K562 (cell line): ENCODE measurements around the gene IL17REL. TPM values are rescaled to one million over a fixed set of nuclear protein-coding genes. Genes with fewer than 3 reads are reported as not detected.

Source experiments
- ATAC-seq: fragments of 200-7000 bp; cut with Tn5 transposase; 3 replicates; pipeline ENCODE4 v1.9.1; 2020; ENCODE audit warnings: moderate library complexity
- BruUV-seq: library from RNA; stranded (reverse); fragments of 400-500 nt; replicated peaks from 2 replicates; lab custom pipeline; 2021; lab: Mats Ljungman, UMichigan
- CTCF ChIA-PET: fragments of 300-600 bp; formaldehyde crosslinking; extraction: SDS; loops from one replicate; lab custom pipeline; 2021; ENCODE audit warnings: low intra/inter-chr PET ratio; lab: Yijun Ruan, JAX
- POLR2A ChIA-PET: fragments of 300-600, 350-650 bp; sonication (Branson Sonifier 250); formaldehyde crosslinking; extraction: SDS; loops from one replicate; lab custom pipeline; 2021; ENCODE audit warnings: antibody characterized with exemption, inconsistent platforms; lab: Yijun Ruan, JAX
- DNase-seq, 4 experiments: peaks; one replicate each; pipeline versions ENCODE4 v3.0.0 to v3.0.0-alpha.2; 2011 to 2018; ENCODE audit warnings: low spot score in 3 of 4, mixed read lengths in 3 of 4; ENCODE audit errors: extremely low read depth in 1 of 4
- FAIRE-seq: peaks from 2 replicates; lab custom pipeline; 2011; peaks lifted over from hg19 to GRCh38; lab: Jason Lieb, UNC
- H2AFZ ChIP-seq: 2 replicates; pipeline ENCODE4 v1.6.0; 2011; ENCODE audit warnings: low read depth, low read length, control low read depth, inconsistent platforms
- H3K27ac ChIP-seq: fragments of 200-600 bp; 3 replicates; pipeline ENCODE4 v1.8.0; 2011; ENCODE audit warnings: low read depth, mild to moderate bottlenecking, control low read depth, inconsistent platforms, low read length, moderate library complexity, mixed read lengths; ENCODE audit errors: extremely low read depth
- H3K27me3 ChIP-seq, 2 experiments: fragments of 300-600 bp in 1 of 2; 2 replicates in 1 of 2; 3 replicates in 1 of 2; pipeline versions ENCODE4 v1.6.0 to v1.8.0; 2011; ENCODE audit warnings: inconsistent platforms in 2 of 2, low read length in 2 of 2, mild to moderate bottlenecking in 1 of 2, mixed read lengths in 1 of 2, moderate library complexity in 1 of 2; ENCODE audit not compliant: control insufficient read depth in 2 of 2, insufficient read depth in 2 of 2
- H3K36me3 ChIP-seq: fragments of 300-600 bp; 3 replicates; pipeline ENCODE4 v1.8.0; 2011; ENCODE audit warnings: mild to moderate bottlenecking, low read length, inconsistent platforms; ENCODE audit not compliant: control insufficient read depth, insufficient read depth
- H3K4me1 ChIP-seq, 2 experiments: fragments of 200-600 bp in 1 of 2; replicated peaks in 1 of 2; 2 replicates in 1 of 2; 3 replicates in 1 of 2; pipeline versions ENCODE4 v1.5.1 to v1.8.0; 2011; ENCODE audit warnings: inconsistent platforms in 2 of 2, low read length in 2 of 2, mild to moderate bottlenecking in 1 of 2, mixed read lengths in 1 of 2, moderate library complexity in 1 of 2; ENCODE audit not compliant: control insufficient read depth in 2 of 2, insufficient read depth in 2 of 2
- H3K4me2 ChIP-seq: 2 replicates; pipeline ENCODE4 v1.6.1; 2011; ENCODE audit warnings: low read length, control low read depth, inconsistent platforms, mixed read lengths; ENCODE audit not compliant: insufficient read depth
- H3K4me3 ChIP-seq: fragments of 200-600 bp; sonication (generic), shearing (Covaris generic); 2 replicates; pipeline ENCODE4 v1.5.1; 2016; ENCODE audit warnings: control low read depth, inconsistent platforms
- H3K79me2 ChIP-seq: fragments of 200-600 bp; 3 replicates; pipeline ENCODE4 v1.8.0; 2011; ENCODE audit warnings: low read length, inconsistent platforms; ENCODE audit not compliant: control insufficient read depth, insufficient read depth
- H3K9ac ChIP-seq, 2 experiments: 2 replicates each; pipeline versions ENCODE4 v1.6.0 to v1.6.1; 2011; ENCODE audit warnings: low read depth in 2 of 2, low read length in 2 of 2, control low read depth in 1 of 2, inconsistent platforms in 1 of 2, mild to moderate bottlenecking in 1 of 2, mixed read lengths in 1 of 2; ENCODE audit not compliant: insufficient read depth in 1 of 2
- H3K9me1 ChIP-seq: one replicate; pipeline ENCODE4 v1.6.0; 2011; ENCODE audit warnings: inconsistent platforms, mild to moderate bottlenecking, low read length, moderate library complexity; ENCODE audit not compliant: control insufficient read depth, insufficient read depth
- H3K9me3 ChIP-seq: replicated peaks from 2 replicates; pipeline ENCODE4 v1.5.1; 2011; ENCODE audit warnings: low read depth, low read length, inconsistent platforms; ENCODE audit not compliant: control insufficient read depth, insufficient read depth
- H4K20me1 ChIP-seq: replicated peaks from 2 replicates; pipeline ENCODE4 v1.6.1; 2011; ENCODE audit warnings: low read length, inconsistent platforms, mixed read lengths; ENCODE audit not compliant: control insufficient read depth, insufficient read depth
- IFI16 ChIP-seq: fragments of 250-450 bp; sonication (Bioruptor Pico); IDR thresholded peaks from 2 replicates; pipeline ENCODE4 v2.1.2; 2022; ENCODE audit warnings: mild to moderate bottlenecking, inconsistent platforms
- WGBS: fragments of 100-300 bp; shearing (Covaris generic); methylation state at CpG from one replicate; pipeline ENCODE4 v1.1.6; 2016; ENCODE audit warnings: low coverage, mixed read lengths; ENCODE audit not compliant: insufficient coverage; ENCODE audit errors: missing lambda C conversion rate; 5-methylcytosine and 5-hydroxymethylcytosine counted together
- in situ Hi-C: fragments of 300-500 bp; cut with MboI; formaldehyde crosslinking; loops from 4 replicates; pipeline ENCODE4 v1.15.0; 2018; ENCODE audit warnings: inconsistent platforms, mixed read lengths
- intact Hi-C: fragments of 100-400 bp; cut with micrococcal nuclease; formaldehyde crosslinking; loops from 2 replicates; pipeline ENCODE4 v1.14.2; 2022
- polyA plus RNA-seq, 8 experiments: library from polyadenylated mRNA; depleted of rRNA in 4 of 8; stranded (reverse) in 5 of 8; unstranded in 3 of 8; fragments of >200 nt; fragmentation: Nextera tagmentation in 2 of 8; fragmentation: Illumina TruSeq in 1 of 8; extraction: Ambion mirVana in 2 of 8; extraction: Trizol in 1 of 8; gene quantifications; 2 replicates each; pipeline versions ENCODE4 v1.2.1 to v1.2.3, GENCODE V29; 2011 to 2014; ENCODE audit warnings: inconsistent platforms in 1 of 8, missing spikeins in 1 of 8
- total RNA-seq, 7 experiments: library from RNA; depleted of rRNA in 6 of 7; stranded (reverse); fragments of >200 nt in 6 of 7; fragmentation: Illumina TruSeq in 2 of 7; extraction: Trizol in 2 of 7; gene quantifications; 2 replicates each; pipeline versions ENCODE4 v1.2.1 to v1.2.3, GENCODE V29; 2011 to 2021; ENCODE audit warnings: low replicate concordance in 1 of 7
- TF ChIP-seq, protein P1 (sequence below): sonication (generic); formaldehyde crosslinking; IDR thresholded peaks from 2 replicates; pipeline ENCODE4 v1.9.0; 2022; ENCODE audit warnings: mild to moderate bottlenecking, missing genetic modification reagents

The IL17REL gene
- total and polyA plus RNA-seq, 9 of the 15 experiments (the other 6 are each of a cell fraction or from before 2014, with no cell fraction given): 0.05 to 0.42 (median 0.11) TPM; not detected in 4

DNA sequence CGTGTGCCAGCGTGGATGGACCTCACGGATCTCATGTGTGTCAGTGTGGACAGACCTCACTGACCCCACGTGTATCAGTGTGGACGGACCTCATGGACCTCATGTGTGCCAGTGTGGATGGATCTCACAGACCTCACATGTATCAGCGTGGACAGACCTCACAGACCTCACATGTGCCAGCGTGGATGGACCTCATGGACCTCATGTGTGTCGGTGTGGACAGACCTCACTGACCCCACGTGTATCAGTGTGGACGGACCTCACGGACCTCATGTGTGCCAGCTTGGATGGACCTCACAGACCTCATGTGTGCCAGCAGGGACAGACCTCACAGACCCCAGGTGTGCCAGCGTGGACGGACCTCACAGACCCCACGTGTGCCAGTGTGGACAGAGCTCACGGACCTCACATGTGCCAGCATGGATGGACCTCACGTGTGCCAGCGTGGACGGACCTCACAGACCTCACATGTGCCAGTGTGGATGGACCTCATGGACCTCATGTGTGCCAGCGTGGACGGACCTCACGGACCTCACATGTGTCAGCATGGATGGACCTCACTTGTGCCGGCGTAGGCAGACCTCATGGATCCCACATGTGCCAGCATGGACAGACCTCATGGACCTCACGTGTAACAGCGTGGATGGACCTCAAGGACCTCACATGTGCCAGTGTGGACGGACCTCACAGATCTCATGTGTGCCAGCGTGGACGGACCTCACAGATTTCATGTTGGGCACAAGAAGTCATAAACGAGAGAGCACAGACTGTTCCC, 27.3 kb upstream of the IL17REL start:
- H3K9me1 ChIP-seq: no peaks in the 10 kb centered on the region

More for the DNA sequence above, 27.3 kb upstream of the IL17REL start:
- ATAC-seq (no peak), DNase-seq (no peak), FAIRE-seq (no peak)
- no peak overlapping the region for H3K4me2 ChIP-seq
- H3K4me1 ChIP-seq: peaks cover 0 to 12% of the 10 kb centered on the region in 2 experiments; a peak in 1 of 5 replicates
- H4K20me1 ChIP-seq: 0 out of 2 replicates have a peak, but pooled peaks cover 3% of the 10 kb centered on the region
- ChIA-PET POLR2A (interaction anchor here (0.6 kb wide), 1 partner anchor 10 kb away, joined by 3 read pairs; no protein-coding TSS in a partner anchor), CTCF (no interaction called here)
- BruUV-seq: no TSS peak
- 6% methylated on average over 28 of the region's 29 CpGs for WGBS
- peaks cover 0 to 48% of the 10 kb centered on the region in 2 experiments; a peak in 4 of 5 replicates for H3K27me3 ChIP-seq
- no peaks in the 10 kb centered on the region for H3K79me2 ChIP-seq
- H3K9ac ChIP-seq: no peak overlapping the region
- H3K9me3 ChIP-seq: no peaks in the 10 kb centered on the region
- in situ Hi-C loops: no loop called here
- no peaks in the 10 kb centered on the region for H3K36me3 ChIP-seq
- no peak overlapping the region for H2AFZ ChIP-seq
- intact Hi-C loops: no loop called here
- H3K4me3 ChIP-seq: no peak overlapping the region
- no peak overlapping the region for H3K27ac ChIP-seq
- TF ChIP-seq, protein P1, sequence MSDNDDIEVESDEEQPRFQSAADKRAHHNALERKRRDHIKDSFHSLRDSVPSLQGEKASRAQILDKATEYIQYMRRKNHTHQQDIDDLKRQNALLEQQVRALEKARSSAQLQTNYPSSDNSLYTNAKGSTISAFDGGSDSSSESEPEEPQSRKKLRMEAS (CRISPR knock-in tag): peak; percentile 31; the same call in 1 of the 2 replicates
- no peak for TF ChIP-seq IFI16 (CRISPR knock-in tag)
